ENCODE measurements around the gene CCDC182.

The CCDC182 gene

DNA sequence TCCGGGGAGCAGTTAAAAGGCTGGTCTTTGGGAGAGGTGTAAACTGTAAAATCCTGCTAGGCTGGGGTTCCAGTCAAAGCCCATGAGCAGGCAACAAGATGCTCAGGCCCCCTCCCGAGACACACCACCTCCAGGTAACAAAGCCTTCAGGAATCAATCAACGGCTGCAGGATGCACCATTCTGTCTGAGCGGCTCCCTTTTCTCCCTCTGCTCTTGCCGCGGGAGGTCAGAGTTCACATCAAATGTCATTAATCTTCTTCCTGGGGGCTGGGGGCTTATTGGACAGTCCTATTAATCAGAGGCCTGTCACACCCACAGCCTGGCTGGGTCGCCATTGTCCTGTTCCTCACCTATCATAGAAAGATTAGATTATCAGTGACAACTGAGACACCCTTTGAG is 11.9 kb upstream of the CCDC182 start:
- DNase-seq (ENCODE audit: low read depth), result no peak

DNA sequence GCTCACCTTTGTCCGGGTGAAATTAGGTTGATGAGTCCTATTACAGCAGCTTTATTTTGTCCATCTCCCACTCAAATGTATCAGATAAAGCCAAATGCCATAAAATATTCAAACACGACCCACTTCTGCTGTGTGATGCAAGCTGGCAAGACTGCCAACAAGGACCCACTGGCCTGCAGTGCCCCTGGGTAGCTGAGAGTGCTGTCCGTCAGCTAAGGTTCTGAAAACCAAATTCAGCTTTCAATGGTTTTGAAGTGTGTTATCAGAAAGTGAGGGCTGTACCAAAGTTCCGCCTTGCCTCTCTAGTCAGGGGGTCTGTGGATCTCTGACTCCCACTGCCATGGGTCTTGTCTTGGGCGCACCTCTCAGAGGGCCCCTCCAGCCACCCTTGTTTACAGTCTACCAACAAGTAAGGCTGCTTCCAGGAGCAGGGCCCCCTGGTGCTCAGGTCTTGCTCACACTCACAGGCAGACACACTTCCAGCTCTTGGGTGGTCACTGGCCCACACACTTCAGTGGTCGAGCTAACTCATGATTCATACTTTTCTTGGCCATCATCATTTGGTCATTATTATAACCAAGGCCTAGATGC is 10.5 kb upstream of the CCDC182 start:
- DNase-seq (ENCODE audit: low read depth), result no peak

DNA sequence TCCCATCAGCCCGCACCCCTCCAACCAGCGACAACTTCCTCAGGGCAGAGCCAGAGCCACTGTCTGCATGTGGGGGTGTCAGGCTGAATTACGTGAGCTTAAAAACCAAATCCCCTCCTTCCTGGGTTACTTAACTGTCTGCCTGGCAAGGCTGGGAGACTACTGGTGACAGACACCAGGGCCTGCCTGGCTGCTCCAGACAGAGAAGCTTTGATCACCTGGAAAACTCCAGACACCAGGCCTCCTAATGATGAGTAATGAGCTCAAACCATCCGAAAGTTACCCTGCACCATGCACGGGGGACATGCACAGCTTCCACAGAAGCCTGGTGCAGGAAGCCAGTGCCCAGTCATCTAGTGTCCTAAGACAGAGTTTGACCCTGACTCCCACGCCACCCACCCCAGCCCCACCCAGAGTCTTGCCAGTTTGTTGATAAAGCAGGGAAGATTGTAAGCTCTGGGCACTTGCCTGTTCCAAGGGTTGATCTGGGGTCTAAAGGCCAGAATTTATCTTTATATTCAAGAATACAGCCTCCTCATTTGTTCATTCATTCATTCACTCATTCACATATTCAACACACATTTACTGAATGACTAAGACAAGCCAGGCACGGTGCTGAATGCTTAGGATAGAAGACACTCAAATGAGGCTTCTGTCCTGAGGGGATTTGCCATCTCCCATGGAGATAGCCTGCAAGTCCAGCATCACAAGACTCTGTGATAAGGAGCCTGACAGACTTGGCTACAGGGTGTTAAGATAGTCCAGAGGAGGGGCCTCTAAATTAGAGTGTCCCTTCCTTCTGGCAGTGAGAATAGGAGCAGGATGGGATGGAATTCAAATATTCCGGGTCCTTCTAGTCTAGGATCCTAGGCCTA is 7.2 kb upstream of the CCDC182 start:
- DNase-seq (ENCODE audit: low read depth), result no peak

DNA sequence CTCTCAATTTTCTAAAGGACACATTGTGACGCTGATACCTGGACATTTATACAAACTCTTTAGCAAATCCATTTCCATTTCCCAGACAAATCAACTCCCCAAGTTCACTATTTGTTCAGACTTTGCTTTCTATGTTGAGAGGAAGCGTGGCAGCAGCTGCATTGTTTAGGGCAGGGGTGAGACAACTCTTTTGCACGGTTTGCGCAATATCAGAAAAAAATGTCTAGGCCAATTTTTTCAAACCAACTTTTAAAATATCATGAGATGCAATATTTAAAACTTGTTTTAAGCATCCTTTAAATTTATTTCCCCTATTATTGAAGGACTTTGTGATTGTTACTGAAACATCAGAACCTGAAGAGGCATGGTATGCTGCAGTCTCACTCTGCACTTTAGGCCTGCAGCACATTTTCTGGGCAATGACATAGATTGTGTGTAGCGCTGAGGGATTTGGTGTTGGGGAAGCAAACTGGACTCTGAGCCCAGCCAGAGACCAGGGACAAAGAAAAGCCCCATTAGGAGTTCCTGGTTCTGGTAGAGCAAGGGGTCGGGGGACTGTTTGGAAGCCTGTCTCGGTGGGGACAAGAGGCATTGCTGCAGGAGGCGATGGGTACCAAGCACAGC is 6.4 kb upstream of the CCDC182 start:
- no peak for DNase-seq (ENCODE audit: low read depth)

DNA sequence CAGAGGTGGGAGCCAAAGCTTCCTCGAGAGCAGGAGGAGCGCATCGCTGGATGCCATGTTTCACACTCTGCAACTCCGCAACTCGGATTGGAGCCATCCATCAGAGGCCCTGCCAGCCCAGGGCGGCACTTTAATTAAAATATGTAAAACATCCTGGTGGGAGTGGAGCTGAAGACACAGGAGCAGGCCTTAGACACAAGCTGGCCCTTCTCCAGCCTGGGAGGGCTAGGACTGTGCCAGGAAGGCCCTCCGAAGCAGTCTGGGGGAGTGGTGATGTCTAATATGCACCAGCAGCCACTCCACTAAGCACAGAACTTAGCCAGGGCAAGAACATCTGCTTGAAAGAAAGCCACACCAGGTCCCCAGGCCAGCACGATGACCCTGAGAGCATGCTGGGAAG is 5.8 kb upstream of the CCDC182 start:
- DNase-seq (ENCODE audit: low read depth), result no peak

DNA sequence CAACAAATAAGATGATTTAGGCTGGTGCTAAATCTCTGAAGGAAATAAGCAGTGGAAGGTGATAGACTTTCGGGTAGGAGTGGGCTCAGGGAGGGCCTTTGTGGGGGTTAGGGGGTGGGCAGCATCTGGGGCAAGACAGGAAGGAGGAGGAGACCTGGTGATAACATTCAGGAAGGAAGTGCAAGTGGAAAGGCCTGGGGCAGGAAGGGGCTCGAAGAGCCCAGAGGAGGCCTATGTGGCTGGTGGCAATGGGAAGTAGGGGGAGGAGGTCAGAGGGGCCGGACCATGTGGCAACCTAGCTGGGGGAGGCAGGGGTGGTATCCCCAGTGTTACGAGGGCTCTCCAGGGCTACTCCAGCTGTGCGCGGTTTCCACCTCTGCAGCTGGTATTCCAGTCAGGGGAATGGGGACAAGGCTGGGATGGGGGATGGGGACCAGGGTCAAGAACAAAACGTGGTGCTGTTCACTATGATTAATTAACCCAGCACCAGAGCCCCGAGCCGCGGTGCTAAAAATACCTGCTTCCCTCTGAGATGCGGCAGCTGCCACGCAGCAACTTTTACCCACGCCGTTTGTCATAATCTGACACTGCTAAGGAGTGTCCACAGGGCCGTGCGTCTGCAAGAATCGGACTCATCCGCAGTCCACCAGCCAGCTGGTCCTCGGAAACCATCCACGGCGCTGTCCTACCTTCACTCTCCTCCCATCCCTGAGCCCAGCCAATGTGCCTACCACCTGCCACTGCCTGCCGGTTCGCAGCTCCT is 5.2 kb upstream of the CCDC182 start:
- no peak for DNase-seq (ENCODE audit: low read depth)

DNA sequence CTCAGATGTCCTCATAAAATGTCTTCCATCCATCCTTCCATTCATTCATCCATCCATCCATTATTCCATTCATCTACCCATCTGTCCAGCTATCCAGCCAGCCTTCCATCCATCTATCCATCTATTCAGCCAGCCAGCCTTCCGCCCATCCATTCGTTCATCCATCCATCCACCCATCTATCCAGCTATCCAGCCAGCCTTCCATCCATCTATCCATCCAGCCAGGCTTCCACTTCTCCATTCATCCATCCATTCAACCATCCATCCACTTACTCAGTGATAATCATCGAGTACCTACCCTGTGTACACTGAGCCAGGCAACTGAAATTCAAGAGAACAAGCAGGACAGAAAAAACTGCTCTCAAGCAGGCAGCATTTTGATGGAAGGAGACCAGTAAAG is 4.6 kb upstream of the CCDC182 start:
- no peak for DNase-seq (ENCODE audit: low read depth)

DNA sequence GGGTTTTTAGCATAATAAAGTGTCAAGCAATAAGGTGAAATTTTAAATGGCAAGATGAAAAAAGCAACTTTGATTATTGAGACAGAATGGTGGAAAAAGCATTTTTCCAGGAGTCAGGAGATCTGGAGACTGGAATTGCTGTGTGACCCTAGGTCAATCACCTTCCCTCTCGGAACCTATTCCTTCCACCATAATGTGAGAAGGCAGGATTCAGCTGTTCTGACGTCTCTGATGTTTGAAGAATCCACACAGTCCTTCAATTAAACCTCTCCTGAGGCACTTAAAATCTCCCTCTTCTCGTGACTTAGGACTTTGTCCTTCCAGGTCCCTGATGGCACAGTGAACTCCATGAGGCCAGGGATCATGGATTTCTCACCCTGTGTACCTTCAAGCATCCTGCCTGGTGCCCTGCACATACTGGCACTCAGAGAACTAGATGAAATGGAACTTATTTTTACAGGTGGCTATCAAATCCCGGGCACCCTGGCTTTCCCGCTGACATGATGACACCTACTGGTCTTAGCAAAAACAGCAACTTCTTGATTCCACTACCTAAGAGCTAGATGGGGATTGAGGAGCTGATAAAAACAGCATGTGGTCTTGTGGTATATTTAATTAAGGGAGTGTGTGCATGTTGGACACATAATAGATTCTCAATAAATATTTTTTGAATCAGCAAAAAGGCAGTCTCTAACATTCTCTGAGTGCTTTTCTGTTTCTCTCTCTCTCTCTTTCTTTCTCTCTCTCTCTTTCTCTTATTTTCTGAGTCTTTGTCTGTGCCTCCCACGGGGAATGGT is 2.3 kb upstream of the CCDC182 start:
- DNase-seq (ENCODE audit: low read depth), result no peak

DNA sequence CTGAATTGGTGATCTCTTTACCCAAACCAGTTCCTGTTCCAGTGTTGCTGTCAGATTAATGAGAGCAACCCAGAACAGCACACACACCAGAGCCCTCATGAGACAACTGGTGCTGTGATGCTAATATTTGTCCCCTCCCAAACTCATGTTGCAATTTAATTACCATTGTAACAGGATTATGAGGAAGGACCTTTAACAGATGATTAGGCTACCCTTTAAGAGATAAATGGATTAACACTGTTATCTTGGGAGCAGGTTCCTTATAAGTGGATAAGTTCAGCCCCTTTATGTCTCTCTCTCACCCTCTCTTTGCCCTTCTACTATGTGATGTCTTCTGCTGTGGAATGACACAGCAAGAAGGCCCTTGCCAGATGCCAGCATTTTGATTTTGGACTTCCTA is 1.1 kb upstream of the CCDC182 start:
- no peak for DNase-seq (ENCODE audit: low read depth)

DNA sequence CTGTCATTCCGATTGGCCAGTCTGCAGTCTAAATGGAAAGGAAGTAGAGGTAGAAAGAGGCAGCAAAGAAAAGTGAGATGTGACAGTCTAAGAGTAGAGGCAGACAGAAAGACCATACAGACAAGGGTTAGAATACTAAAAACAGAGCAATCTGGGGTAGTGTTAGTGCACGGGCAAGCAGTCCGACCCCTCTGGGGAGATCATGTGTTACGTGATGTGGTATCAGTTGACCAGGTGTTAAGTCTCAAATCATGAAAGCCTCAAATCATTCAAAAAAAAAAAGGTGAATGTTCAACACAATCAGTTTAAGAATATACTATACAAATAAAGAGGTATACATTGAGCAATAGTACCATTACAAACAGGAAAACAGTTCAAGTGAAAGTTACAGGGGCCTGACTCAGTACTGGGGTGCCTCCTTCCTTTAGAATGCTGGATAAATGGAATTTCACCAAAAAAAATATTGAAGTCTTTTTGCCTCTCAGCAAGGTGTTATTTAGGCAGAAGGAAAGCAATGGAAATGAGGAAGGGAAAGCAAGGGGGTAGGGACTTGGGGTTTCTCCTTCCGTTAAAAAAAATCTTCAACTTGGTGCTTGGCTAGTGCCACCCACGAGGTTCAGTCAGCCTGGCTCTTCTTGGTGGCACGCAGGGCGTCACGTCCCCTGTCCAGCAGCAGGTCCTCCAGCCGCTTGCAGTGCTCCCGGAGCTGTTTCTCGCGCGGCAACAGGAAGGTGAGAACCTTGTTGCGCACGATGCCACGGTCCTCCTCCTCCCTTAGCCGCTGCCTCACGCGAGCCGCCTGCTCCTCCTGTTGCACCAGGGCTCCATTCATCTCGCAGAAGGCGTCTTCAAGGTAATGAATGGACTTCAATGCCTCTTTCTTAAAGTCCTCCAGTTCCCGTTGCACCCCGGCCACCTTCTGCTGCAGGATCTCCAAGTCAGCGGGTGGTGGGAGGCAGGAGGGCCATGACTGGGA is 616 bp downstream of the CCDC182 start:
- no peak for DNase-seq (ENCODE audit: low read depth)

DNA sequence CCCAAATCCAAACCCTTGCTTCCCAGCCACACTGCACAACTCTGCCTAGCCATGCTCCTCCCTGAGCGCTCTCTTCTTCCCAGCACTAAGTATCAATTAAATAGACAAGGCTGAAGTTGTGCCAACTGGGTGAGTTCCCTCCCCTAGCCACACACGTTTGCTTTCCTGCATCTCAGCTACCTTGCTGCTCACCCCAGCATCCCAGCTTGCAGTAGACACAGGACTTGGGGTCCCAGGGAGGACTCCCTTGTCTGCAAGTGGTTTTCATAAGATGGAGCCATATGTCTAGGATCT is 4.9 kb downstream of the CCDC182 start:
- DNase-seq (ENCODE audit: low read depth), result no peak

DNA sequence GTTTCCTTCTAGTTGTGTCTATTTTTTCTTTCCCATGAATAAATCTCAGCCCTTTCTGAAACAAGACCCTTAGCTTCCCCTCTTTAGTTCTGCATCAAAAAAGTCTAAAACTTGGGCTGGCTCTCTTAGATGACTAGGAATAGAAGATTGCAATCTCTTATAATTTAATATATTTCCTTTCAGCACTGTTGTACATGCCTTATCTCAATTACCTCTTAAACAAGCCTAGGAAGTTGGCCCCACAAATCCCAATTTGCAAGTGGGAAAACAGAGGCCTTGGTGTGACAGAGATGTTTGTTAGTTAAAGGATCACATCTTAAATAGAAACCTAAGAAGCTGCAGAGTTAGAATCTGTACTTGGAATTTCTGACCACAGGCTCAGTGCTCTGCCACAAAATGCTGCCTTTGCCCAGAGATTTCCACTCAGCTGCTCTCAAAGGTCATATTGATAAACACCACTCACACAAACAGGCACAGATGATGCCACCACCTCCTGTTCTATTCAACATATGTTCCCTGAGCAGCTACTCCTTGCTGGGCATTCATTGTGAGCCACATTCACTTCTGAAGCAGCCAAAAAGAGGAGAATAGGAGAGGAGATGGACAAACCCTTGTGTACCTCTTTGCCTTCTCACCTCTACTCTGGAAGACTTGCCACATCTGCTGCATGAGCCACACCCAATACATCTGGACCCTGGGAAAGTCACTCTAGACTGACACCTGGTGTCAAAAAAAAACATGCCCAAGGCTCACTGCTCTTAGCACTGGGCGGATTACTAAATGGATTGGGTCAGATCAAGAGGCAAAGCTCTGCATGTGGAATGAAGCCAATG is 5.5 kb downstream of the CCDC182 start:
- no peak for DNase-seq (ENCODE audit: low read depth)

DNA sequence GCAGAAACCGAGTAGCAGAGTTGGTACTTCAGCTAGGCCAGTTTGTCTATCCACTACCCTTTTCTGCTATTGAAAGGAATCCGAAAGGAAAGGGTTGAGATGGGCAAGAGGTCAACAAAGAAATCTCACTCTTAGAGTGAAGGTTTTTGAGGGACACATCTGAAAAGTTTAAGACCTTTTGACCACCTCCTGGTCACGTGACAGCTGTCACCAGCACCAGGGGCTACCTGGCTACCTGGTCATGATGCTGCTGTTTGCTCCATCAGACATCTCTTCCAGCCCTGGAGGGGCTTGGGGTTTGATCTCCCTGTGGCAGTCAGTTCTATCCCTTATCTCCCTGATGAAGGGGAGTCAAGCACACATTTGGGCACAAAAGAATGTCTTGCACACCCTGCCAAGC is 7.6 kb downstream of the CCDC182 start:
- DNase-seq (ENCODE audit: low read depth), result no peak

DNA sequence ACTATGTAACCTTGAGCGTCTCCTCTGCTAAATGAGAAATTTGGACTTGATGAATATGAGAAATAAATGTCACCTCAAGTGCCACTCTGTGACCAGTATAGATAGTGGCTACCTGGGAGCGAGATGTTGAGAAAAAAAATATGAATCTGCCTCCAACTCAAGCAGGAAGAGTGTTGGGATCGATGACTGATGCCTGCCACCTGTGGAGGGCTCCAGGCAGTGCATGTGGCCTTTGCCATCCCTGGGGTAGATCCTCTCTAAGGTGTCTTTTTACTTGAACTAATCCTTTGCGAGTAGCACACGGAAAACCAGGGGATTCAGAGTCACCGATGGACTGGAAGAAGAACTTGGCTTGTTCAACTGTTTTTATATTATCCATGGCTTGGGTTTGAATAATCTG is 9.4 kb downstream of the CCDC182 start:
- no peak for DNase-seq (ENCODE audit: low read depth)

DNA sequence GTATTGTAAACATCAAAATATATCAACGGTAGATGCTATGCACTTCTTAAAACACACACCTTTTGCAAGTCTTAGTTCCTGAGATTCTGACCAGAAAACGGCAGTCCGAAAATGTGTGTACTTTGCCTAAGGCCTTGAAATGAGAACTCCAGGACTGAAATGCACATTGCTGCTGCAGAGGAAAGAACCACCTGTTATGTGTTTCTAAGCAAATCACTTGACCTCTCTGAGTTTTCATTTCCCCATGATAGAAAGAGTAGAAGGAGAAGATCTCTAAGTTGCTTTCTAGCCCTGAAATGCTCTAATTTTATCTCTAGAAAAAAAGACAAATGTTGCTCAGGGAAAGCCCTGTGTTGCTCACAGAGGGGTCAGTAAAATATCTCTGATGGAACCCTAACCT is 9.9 kb downstream of the CCDC182 start:
- no peak for DNase-seq (ENCODE audit: low read depth)

DNA sequence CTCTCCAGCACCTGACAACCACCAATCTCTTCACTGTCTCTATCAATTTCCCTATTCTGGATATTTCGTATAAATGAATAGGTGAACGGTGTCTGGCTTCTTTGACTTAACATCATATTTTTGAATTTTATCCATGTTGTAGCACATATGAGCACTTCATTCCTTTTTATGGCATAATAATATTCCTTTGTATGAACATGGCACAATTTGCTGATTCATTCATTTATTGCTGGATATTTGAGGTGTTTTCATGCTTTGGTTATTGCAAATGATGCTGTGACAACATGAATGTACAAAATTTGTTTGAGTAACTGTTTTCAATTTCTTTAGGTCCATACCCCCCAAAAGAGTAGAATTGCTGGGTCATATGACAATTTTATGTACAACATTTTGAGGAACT is 12.0 kb downstream of the CCDC182 start:
- DNase-seq (ENCODE audit: low read depth), result no peak

DNA sequence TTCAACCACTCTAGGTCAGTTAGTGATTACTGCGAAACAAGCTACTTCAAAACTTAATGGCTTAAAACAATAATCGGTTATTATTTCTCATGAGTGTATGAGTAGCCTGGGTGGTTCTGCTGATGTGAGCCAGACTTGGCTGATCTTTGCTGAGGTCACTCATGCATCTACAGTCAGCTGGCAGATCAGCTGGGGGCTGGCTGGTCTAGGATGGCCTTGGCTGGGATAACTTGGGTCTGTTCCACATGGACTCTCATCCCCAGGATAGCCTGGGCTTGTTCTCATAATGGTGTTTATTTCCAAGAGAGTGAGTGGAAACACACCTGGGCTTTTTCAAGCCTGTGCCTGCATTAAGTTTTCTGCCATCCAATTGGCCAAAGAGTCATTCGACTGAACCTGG is 13.0 kb downstream of the CCDC182 start:
- no peak for DNase-seq (ENCODE audit: low read depth)

DNA sequence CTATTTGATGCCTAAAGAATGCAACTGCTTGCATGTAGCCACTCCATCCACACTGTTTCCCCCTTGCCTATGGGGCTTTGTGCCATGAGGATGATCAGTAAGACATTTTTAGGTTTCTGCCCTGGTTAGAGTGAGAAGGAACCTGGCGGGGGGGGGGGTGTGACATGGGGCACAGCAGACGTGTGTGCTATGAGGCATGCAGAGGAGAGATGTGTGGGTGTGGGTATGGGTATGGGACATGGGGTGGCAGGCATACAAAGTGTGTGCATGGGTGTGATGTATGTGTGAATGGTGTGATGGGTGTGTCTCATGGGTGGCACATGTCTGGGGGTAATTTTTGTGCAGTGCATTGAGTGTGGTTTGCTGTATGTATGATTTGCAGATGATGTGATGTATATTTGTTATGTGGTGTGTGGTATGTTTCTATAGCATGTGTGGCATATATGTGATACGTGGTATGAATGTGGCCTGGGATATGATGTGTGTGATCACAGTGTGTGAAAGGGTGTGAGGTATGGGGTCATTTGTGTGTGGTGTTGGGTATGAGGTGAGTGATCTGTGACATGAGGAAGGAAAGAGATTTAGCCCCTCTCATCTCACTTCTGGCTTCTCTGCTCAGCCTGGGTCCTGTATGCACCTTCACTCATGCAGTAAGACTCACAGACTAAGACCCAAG is 14.9 kb downstream of the CCDC182 start:
- no peak for DNase-seq (ENCODE audit: low read depth)

DNA sequence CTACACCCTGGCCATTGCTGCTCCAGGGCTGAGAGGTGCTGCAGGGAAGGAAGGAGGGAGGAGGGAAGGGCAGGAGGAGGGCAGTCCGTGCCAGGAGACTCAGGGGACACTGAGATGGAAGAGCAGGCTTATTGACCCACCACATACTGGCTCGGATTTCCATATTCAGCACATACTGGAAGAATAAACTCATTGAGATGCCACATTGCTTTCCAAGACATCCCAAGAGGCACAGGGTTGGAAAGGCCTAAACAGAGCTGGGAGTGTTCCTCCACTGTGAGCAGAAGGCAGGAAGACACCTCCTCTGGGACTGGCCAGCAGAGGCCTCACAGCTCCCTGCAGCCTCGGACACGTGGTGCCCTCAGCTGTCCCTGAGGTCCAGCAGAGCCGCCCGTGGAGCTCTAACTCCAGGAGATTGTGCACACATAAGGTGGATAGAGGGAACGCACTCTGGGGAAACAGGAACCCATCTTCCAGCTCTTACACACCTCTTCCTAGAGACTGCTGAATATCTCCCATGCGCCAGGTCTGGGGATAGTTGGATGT is 17.4 kb downstream of the CCDC182 start:
- DNase-seq (ENCODE audit: low read depth), result no peak
